Non-pigmented ciliary epithelial cell (primary cell): Measurements from ENCODE around the gene TBX1.
"Not testable (repeated sequence)": the region's sequence is repeated elsewhere in the genome, so short reads cannot be mapped to it uniquely, and the experiment has no call there.

Experiments used
- DNase-seq: peaks from one replicate; pipeline ENCODE4 v3.0.0-alpha.2; 2010; ENCODE audit warnings: low read depth

Gene TBX1

GRCh38 chr22:19784384-19785175 is 24.0 kb downstream of the TBX1 start:
- no peak for DNase-seq

- no peak for DNase-seq
Measured at GRCh38 chr22:19785461-19786263, 25.1 kb downstream of the TBX1 start.

GRCh38 chr22:19786264-19786585 is 25.6 kb downstream of the TBX1 start:
- no peak for DNase-seq

- DNase-seq, result no peak
Measured at GRCh38 chr22:19786959-19787848, 26.6 kb downstream of the TBX1 start.

- no peak for DNase-seq
Measured at GRCh38 chr22:19787849-19788141, 27.2 kb downstream of the TBX1 start.

- no peak for DNase-seq
Measured at GRCh38 chr22:19788661-19789225, 28.2 kb downstream of the TBX1 start.

GRCh38 chr22:19789406-19789805 is 28.8 kb downstream of the TBX1 start:
- no peak for DNase-seq

GRCh38 chr22:19789828-19790227 is 29.2 kb downstream of the TBX1 start:
- DNase-seq, result no peak

GRCh38 chr22:19791243-19791642 is 30.7 kb downstream of the TBX1 start:
- no peak for DNase-seq

GRCh38 chr22:19791894-19792293 is 31.3 kb downstream of the TBX1 start:
- no peak for DNase-seq

GRCh38 chr22:19792383-19792896 is 31.9 kb downstream of the TBX1 start:
- not testable (repeated sequence) for DNase-seq

GRCh38 chr22:19793161-19793560 is 32.6 kb downstream of the TBX1 start:
- no peak for DNase-seq

GRCh38 chr22:19793661-19794310 is 33.2 kb downstream of the TBX1 start:
- DNase-seq, result no peak

- no peak for DNase-seq
Measured at GRCh38 chr22:19795617-19796008, 35.0 kb downstream of the TBX1 start.

GRCh38 chr22:19796160-19796559 is 35.6 kb downstream of the TBX1 start:
- no peak for DNase-seq

- no peak for DNase-seq
Measured at GRCh38 chr22:19797086-19798002, 36.8 kb downstream of the TBX1 start.

- DNase-seq, result no peak
Measured at GRCh38 chr22:19798003-19798665, 37.6 kb downstream of the TBX1 start.

- DNase-seq, result no peak
Measured at GRCh38 chr22:19798891-19799293, 38.3 kb downstream of the TBX1 start.

GRCh38 chr22:19799322-19800190 is 39.0 kb downstream of the TBX1 start:
- peak; percentile 55 for DNase-seq
